Measurements from ENCODE around the gene VAC14.
"Not testable (repeated sequence)": the region's sequence is repeated elsewhere in the genome, so short reads cannot be mapped to it uniquely, and the experiment has no call there.

VAC14 gene

GRCh38 chr16:70676675-70677498, 124.1 kb downstream of the VAC14 start:
- Mint-ChIP-seq H3K4me1 (no peaks in the 10 kb centered on the region), H3K4me3 (no peak overlapping the region), H3K36me3 (peaks cover 5% of the 10 kb centered on the region), H3K9me3 (no peaks in the 10 kb centered on the region), H3K27ac (no peak overlapping the region), H3K27me3 (no peaks in the 10 kb centered on the region)
- no peak for ATAC-seq

DNA sequence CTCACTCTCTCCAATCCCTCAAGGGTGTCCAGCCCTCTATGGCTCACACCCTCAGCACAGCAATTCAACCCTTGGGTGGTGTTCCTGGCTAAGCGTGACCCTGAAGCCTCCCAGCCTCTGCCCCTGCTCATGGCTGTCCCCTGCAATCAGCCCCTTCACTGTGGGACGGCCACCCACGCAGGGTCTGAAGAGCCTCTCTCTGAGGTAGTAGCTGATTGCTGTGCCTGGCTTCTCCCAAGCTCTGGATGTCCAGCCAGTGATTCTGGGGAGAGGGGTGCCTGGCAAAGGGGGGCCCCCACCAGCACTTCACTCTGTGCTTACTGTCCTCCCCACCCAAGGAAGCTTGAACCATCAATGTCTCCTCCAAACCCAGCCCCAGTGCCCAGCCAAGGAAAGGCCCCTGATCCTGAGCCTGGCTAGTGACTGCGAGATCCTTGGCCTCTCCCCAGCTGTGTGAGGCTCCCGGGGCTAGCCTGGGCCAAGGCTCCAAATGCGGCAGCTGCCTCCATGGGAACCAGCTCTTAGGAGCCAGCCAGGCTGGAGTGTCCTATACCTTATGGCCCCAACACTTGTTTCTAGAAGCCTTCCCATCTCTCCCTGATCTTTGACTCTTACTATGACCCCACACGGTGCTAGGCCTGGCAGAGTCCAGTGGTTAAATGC, 125.0 kb downstream of the VAC14 start:
- no peak overlapping the region for H3K27ac Mint-ChIP-seq
- H3K4me3 Mint-ChIP-seq: no peak overlapping the region
- H3K4me1 Mint-ChIP-seq: no peaks in the 10 kb centered on the region
- H3K9me3 Mint-ChIP-seq: no peaks in the 10 kb centered on the region
- peaks cover 5% of the 10 kb centered on the region for H3K36me3 Mint-ChIP-seq
- no peaks in the 10 kb centered on the region for H3K27me3 Mint-ChIP-seq
- no peak for ATAC-seq

GRCh38 chr16:70674221-70675014, 126.5 kb downstream of the VAC14 start:
- Mint-ChIP-seq H3K27ac (no peak overlapping the region), H3K9me3 (no peaks in the 10 kb centered on the region), H3K4me1 (no peaks in the 10 kb centered on the region), H3K27me3 (no peaks in the 10 kb centered on the region), H3K4me3 (no peak overlapping the region), H3K36me3 (peaks cover 11% of the 10 kb centered on the region)
- no peak for ATAC-seq

DNA sequence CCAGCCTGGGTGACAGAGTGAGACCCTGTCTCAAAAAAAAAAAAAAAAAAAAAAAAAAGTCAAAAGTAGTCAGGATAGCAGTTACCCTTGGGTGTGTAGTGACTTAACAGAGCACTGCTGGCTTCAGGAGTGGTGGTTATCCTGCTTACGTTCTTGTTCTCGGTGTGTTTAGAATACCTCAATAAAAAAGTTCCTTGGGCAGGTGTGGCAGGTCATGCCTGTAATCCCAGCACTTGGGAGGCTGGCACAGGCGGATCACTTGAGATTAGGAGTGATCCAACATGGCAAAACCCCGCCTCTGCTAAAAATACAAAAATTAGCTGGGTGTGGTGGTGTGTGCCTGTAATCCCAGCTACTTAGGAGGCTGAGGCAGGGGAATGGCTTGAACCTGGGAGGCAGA, 130.0 kb downstream of the VAC14 start:
- not testable (repeated sequence) for H3K9me3 Mint-ChIP-seq, H3K27me3 Mint-ChIP-seq, H3K4me1 Mint-ChIP-seq, H3K27ac Mint-ChIP-seq, H3K4me3 Mint-ChIP-seq, ATAC-seq
- H3K36me3 Mint-ChIP-seq: peaks cover 29% of the 10 kb centered on the region

GRCh38 chr16:70670175-70670574, 130.8 kb downstream of the VAC14 start:
- ATAC-seq: no peak
- no peaks in the 10 kb centered on the region for H3K4me1 Mint-ChIP-seq
- H3K4me3 Mint-ChIP-seq: no peak overlapping the region
- no peaks in the 10 kb centered on the region for H3K27me3 Mint-ChIP-seq
- peaks cover 34% of the 10 kb centered on the region for H3K36me3 Mint-ChIP-seq
- H3K9me3 Mint-ChIP-seq: no peaks in the 10 kb centered on the region
- no peak overlapping the region for H3K27ac Mint-ChIP-seq

DNA sequence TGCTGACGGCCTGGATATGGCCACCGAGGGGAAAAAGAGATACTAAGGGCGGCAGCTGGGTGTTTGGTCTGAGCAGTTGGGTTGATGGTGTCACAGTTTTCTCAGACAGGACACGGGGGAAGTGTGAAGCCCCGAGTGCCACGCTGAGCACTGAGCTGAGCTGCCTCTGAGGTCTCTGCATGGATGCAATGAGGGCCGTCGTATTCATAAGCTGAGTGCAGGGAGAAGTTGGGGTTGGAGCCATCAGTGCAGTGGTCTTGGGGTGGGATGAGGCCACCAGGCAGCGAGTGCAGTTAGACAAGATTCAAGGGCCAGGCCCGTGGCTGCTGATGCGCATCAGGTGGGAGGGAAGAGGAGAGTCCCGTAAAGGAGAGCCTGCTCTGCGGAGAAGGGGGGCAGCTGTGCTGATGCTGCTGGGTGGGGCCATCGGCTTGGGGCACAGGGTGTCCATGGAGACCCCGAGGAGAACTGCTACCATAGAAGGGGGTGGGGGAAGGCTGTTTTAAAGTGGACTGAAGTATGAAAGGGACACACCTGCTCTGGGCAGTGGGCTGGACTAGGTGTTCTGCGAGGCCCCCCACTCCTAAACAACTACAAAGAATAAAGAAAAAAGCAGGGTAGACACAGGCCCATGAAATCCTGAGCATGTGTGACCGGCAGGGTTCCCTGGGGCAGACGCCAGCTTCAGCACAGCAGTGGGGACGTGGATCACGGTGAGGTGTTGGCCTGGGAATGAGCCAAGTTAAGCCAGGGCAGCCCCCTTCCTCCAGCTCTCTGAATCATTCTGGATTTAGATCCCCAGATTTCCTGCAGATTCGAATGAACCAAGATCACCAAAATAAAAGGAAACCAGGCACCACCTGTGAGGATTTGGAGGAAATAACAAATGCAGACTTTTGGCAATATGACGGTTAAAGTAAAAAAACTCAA, 134.9 kb downstream of the VAC14 start:
- Mint-ChIP-seq H3K4me3 (no peak overlapping the region), H3K9me3 (no peaks in the 10 kb centered on the region), H3K36me3 (peaks cover 28% of the 10 kb centered on the region), H3K27ac (no peak overlapping the region), H3K27me3 (no peaks in the 10 kb centered on the region), H3K4me1 (no peaks in the 10 kb centered on the region)
- ATAC-seq: no peak

DNA sequence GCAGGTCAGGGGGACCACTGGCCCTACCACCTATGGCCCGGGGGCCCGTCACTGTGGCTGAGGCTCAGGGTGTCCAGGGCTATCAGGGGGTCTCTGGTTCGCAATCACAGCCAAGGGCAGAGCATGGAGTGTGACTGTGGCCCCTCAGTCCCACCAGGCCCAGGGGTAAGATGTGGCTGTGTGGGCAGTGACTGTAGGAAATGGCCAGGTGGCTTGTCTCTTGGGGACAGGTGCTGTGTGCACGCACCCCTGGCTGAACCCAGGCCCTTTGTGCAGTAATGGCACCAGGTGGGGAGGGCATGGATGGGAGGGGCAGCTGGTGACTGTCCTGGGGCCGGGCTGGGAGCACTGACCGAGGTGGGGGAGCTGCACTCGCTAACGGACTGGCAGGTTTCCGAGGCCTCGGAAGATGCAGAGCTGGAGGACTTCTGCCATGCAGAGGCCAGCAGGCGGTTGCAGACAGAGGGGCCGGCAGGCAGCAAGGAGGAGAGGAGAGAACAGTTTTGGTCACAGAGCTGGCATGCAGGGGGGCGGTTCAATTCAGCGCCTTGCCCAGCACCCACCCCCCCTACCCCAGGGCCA, 135.8 kb downstream of the VAC14 start:
- peaks cover 25% of the 10 kb centered on the region for H3K36me3 Mint-ChIP-seq
- no peaks in the 10 kb centered on the region for H3K9me3 Mint-ChIP-seq
- H3K4me3 Mint-ChIP-seq: no peak overlapping the region
- no peak for ATAC-seq
- no peak overlapping the region for H3K27ac Mint-ChIP-seq
- no peaks in the 10 kb centered on the region for H3K27me3 Mint-ChIP-seq
- H3K4me1 Mint-ChIP-seq: no peaks in the 10 kb centered on the region

DNA sequence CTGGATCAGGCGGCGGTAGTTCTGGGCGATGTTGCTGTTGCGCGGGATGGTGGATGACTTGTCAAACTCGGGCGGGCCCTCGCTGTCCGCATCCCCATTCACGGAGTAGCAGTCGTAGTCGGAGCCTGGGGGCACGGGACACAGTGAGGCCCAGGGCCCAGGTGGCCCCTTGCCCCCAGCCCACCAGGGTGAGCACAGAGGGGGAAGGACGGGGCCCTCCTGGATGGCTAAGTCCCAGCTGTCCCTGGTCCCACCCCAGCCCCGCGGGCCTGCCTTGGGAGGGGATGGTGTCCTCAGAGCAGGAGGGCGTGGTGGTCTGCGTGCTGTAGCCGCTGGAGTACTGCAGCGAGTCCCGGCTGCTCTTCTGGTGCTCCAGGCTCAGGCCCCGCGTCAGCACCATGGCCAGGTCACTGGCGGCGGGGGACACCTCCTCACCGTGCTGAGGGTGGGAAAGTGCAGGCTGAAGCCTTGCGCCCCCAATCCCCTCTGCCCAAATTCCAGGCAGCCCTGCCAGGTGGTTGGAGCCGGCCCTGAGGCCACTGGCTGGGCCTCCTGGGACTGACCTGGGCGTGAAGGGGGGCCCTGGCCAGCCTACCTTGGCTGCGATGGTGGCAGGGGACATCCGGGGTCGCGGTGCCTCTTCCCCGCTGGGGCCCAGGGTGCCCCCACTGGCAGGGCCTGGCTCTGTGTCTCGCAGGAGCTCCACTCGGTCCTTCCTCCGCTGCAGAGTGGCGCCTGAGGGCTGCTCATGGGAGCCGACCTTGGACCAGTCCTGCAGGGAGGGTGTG, 136.4 kb downstream of the VAC14 start:
- Mint-ChIP-seq H3K27ac (no peak overlapping the region), H3K36me3 (peaks cover 23% of the 10 kb centered on the region), H3K9me3 (no peaks in the 10 kb centered on the region), H3K4me1 (no peaks in the 10 kb centered on the region), H3K4me3 (no peak overlapping the region), H3K27me3 (no peaks in the 10 kb centered on the region)
- no peak for ATAC-seq

GRCh38 chr16:70663524-70664324, 137.2 kb downstream of the VAC14 start:
- peak; percentile 62 for ATAC-seq
- H3K27ac Mint-ChIP-seq: no peak overlapping the region
- H3K4me3 Mint-ChIP-seq: no peak overlapping the region
- peaks cover 16% of the 10 kb centered on the region for H3K36me3 Mint-ChIP-seq
- H3K4me1 Mint-ChIP-seq: no peaks in the 10 kb centered on the region
- H3K9me3 Mint-ChIP-seq: no peaks in the 10 kb centered on the region
- no peaks in the 10 kb centered on the region for H3K27me3 Mint-ChIP-seq

DNA sequence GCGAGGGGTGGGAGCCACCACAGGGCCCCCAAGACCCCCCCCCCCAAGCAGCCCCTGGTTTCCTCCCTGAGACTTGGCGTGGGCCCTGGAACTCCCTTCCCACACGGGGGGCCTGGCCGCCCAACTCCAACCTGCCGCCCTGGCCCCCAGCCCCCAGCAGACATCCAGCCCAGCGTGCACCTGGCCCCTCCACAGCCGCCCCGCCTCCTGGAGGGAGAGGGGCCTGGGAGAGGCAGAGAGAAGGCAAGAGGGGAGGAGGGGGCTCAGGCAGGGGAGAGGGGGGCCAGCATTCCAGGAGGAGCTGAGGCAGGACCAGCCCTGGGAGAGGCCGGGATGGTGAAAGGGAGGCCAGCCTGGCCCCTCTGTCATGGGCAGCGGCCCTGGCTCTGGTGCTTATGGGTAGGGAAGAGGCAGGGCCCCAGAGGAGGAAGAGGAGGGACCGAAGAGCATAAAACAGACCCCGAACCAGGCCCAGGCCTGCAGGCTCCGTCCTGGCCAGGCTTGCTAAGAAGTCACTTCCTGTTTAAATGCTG, 137.9 kb downstream of the VAC14 start:
- no peak for ATAC-seq
- H3K9me3 Mint-ChIP-seq: no peaks in the 10 kb centered on the region
- no peak overlapping the region for H3K4me3 Mint-ChIP-seq
- H3K27me3 Mint-ChIP-seq: no peaks in the 10 kb centered on the region
- H3K36me3 Mint-ChIP-seq: peaks cover 13% of the 10 kb centered on the region
- no peaks in the 10 kb centered on the region for H3K4me1 Mint-ChIP-seq
- no peak overlapping the region for H3K27ac Mint-ChIP-seq

DNA sequence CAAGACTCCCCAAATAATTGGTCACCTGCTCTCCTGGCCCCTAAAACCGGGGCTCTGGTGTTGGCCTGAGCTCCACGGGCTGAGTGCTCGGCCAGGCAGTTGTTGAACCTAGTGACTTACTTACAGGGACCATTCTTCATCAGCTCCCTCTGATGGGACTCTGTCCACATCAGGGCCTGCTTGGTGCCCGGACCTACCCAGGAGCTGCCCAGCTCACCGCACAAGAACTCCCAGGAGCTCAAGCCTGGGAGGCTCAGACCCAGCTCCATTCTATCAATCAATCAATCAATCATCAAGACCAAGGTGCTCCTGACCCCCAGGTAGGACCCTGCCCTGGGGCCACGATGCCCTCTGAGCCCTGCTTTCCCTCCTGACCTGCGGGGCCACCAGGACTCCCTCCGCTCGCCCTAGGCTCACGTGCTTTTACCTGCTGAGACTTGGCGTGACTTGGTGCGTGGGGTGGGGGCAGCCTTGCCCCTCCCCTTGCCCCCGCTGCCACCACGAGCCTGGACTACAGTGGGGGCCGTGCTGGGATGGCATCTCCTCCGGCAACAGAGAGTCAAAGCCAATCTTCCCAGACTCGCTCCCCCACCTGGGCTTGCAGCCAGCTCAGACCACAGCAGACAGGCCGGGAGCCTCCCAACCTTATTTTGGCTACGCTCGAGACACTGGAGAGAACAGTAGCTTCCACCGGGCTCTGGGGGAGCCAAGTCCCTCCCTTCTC, 138.9 kb downstream of the VAC14 start:
- ATAC-seq: no peak
- Mint-ChIP-seq H3K27ac (no peak overlapping the region), H3K4me3 (no peak overlapping the region), H3K36me3 (peaks cover 13% of the 10 kb centered on the region), H3K4me1 (no peaks in the 10 kb centered on the region), H3K9me3 (no peaks in the 10 kb centered on the region), H3K27me3 (no peaks in the 10 kb centered on the region)

DNA sequence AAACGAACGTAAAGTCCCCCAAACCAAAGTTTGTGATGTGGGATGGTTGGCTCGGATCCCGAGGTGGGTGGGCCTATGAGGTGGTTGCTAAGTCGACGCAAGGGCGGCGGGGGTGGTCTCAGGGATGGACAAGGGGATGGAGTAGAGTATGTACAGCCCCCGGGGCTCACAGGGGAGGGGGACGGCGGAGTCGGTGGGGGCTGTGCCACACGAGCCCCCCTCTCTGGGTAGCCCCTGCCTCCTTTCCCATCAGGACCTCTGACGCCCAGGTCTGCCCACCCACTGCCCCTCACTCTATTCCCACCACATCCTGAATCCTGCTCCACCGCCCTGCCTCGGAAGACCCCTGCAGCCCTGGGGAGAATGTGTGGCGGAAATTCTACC, 139.4 kb downstream of the VAC14 start:
- Mint-ChIP-seq H3K36me3 (peaks cover 9% of the 10 kb centered on the region), H3K27ac (no peak overlapping the region), H3K4me3 (no peak overlapping the region), H3K4me1 (no peaks in the 10 kb centered on the region), H3K27me3 (no peaks in the 10 kb centered on the region), H3K9me3 (no peaks in the 10 kb centered on the region)
- no peak for ATAC-seq
